ENCODE results near the gene FANCD2.

DNA sequence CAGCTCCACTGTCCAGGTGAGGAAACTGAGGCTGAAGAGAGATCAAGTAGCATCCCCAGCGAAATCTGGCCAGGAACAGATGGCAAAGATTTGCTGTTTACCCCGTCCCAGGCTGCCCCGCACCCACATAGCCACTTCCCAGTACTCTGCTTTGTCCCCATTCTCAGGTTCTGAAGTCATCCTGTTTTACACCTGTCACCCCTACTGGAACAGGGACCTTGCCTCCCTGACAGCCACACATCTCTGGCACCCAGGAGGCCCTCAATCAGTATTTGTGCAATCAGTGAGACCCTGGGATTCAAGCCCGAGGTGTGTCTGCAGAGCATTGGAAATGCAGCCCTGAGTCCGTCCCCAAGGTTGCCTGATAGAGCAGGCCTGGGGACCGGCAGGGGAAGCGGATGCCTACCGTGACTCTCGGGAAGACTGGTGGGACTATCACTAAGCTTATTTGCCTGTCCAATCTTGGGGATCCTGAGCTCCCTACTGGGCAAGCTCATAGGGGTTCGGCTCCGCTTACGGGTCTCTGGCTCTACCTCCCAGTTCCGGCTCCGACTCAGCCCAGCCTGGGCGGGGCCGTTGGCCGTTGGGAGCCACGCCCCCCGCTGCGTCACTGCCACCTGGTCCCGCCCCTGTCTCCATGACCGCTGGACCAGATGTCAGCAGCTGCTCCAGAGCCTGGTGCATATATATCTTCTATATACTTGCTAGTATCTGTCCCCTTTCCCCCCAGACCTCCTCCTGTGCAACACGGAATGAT lies 17.5 kb upstream of the FANCD2 start:
- TF ChIP-seq JUND (IDR thresholded peaks at IDR 0.05), result no peak
- no peak for TF ChIP-seq SMC3 (IDR thresholded peaks at IDR 0.05; ENCODE audit: low read depth, low read length)
- TF ChIP-seq CHD2 (IDR thresholded peaks at IDR 0.05; ENCODE audit: low read length, partially characterized antibody), result no peak
- TF ChIP-seq, protein P1, sequence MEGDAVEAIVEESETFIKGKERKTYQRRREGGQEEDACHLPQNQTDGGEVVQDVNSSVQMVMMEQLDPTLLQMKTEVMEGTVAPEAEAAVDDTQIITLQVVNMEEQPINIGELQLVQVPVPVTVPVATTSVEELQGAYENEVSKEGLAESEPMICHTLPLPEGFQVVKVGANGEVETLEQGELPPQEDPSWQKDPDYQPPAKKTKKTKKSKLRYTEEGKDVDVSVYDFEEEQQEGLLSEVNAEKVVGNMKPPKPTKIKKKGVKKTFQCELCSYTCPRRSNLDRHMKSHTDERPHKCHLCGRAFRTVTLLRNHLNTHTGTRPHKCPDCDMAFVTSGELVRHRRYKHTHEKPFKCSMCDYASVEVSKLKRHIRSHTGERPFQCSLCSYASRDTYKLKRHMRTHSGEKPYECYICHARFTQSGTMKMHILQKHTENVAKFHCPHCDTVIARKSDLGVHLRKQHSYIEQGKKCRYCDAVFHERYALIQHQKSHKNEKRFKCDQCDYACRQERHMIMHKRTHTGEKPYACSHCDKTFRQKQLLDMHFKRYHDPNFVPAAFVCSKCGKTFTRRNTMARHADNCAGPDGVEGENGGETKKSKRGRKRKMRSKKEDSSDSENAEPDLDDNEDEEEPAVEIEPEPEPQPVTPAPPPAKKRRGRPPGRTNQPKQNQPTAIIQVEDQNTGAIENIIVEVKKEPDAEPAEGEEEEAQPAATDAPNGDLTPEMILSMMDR (IDR thresholded peaks at IDR 0.05), result no peak
- TF ChIP-seq, protein P2, sequence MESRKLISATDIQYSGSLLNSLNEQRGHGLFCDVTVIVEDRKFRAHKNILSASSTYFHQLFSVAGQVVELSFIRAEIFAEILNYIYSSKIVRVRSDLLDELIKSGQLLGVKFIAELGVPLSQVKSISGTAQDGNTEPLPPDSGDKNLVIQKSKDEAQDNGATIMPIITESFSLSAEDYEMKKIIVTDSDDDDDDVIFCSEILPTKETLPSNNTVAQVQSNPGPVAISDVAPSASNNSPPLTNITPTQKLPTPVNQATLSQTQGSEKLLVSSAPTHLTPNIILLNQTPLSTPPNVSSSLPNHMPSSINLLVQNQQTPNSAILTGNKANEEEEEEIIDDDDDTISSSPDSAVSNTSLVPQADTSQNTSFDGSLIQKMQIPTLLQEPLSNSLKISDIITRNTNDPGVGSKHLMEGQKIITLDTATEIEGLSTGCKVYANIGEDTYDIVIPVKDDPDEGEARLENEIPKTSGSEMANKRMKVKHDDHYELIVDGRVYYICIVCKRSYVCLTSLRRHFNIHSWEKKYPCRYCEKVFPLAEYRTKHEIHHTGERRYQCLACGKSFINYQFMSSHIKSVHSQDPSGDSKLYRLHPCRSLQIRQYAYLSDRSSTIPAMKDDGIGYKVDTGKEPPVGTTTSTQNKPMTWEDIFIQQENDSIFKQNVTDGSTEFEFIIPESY (IDR thresholded peaks at IDR 0.05; ENCODE audit: borderline replicate concordance, low read depth), result no peak
- TF ChIP-seq RAD21 (IDR thresholded peaks at IDR 0.05; ENCODE audit: low read length), result no peak
